Activated CD8-positive, alpha-beta T cell treated with anti-CD3 and anti-CD28 coated beads, Interleukin-2, amount 10 ng/mL, durations not matched to agents 7 days and 5 days (primary cell): ENCODE measurements around the gene TTC8. TPM values are rescaled to one million over a fixed set of nuclear protein-coding genes. Genes with fewer than 3 reads are reported as not detected.

Source experiments
- ATAC-seq: fragments of 150-1000 bp; cut with Tn5 transposase; one replicate; pipeline ENCODE4 v1.10.0; 2021; ENCODE audit warnings: moderate library complexity
- CTCF ChIA-PET: fragments of 350-600 bp; sonication (Branson Sonifier 250); formaldehyde crosslinking; loops from one replicate; lab custom pipeline; 2021; ENCODE audit warnings: antibody characterized with exemption; lab: Charles Lee
- POLR2A ChIA-PET: fragments of 350-600 bp; sonication (Branson Sonifier 250); formaldehyde crosslinking; loops from one replicate; lab custom pipeline; 2021; ENCODE audit warnings: antibody characterized with exemption; lab: Charles Lee
- DNase-seq: peaks from one replicate; pipeline ENCODE4 v3.0.0-alpha.2; 2020
- H3K27ac Mint-ChIP-seq: one replicate; pipeline ENCODE4 v1.8.0; 2021; ENCODE audit warnings: mild to moderate bottlenecking, mixed read lengths
- H3K27me3 Mint-ChIP-seq: one replicate; pipeline ENCODE4 v1.8.0; 2021; ENCODE audit warnings: low read depth, mixed read lengths
- H3K36me3 Mint-ChIP-seq: one replicate; pipeline ENCODE4 v1.8.0; 2021; ENCODE audit warnings: low read depth, mixed read lengths
- H3K4me1 Mint-ChIP-seq: one replicate; pipeline ENCODE4 v1.8.0; 2021; ENCODE audit warnings: low read depth, mixed read lengths
- H3K4me3 Mint-ChIP-seq: one replicate; pipeline ENCODE4 v1.8.0; 2021; ENCODE audit warnings: mild to moderate bottlenecking, mixed read lengths
- H3K9me3 Mint-ChIP-seq: one replicate; pipeline ENCODE4 v1.8.0; 2022; ENCODE audit warnings: mixed read lengths; ENCODE audit not compliant: insufficient read depth
- total RNA-seq, 2 experiments: library from RNA; stranded (reverse); gene quantifications; one replicate each; pipeline ENCODE4 v1.2.3, GENCODE V29; 2021

The TTC8 gene
- total RNA-seq, 2 experiments from 2014 or later = 0.97 to 1.4 TPM

DNA sequence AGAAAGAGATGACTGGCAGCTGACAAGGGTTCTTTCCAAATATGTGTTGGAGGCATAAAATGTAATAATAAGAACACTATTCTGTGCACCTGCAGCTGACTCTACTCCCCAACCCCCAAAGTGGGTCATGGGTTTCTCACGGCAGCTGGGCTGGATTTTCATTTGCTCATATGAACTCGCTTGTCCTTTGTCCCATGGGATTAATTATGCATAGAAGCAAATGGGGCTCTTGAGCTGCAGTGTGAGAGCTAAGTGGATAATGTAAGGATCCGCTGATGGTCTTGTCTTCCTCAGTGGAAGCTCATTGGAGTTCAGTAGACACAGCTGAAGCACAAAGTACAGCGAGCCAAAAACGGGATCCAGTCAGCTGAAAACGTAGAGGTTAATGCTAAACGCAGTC, 46.3 kb downstream of the TTC8 start:
- H3K27ac Mint-ChIP-seq = no peak overlapping the region
- no peaks in the 10 kb centered on the region for H3K4me1 Mint-ChIP-seq
- POLR2A ChIA-PET = no interaction called here
- H3K27me3 Mint-ChIP-seq = no peaks in the 10 kb centered on the region
- ATAC-seq (no peak), DNase-seq (no peak)
- CTCF ChIA-PET = interaction anchor here (1.2 kb wide), 1 partner anchor 377 kb away, joined by 3 read pairs; no protein-coding TSS in a partner anchor
- no peaks in the 10 kb centered on the region for H3K9me3 Mint-ChIP-seq
- H3K36me3 Mint-ChIP-seq = no peaks in the 10 kb centered on the region
- no peak overlapping the region for H3K4me3 Mint-ChIP-seq

DNA sequence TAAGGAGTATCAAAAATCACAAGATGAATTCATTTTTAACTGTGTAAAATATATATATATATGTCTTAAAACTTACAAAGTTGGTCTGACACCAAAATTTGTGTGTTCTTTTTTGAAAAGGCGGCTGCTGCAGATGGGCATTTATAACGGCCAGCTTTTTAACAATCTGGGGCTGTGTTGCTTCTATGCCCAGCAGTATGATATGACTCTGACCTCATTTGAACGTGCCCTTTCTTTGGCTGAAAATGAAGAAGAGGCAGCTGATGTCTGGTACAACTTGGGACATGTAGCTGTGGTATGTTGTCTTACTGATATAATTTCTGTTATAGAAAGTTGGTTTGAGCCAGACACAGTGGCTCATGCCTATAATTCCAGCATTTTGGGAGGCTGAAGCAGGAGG, 47.0 kb downstream of the TTC8 start:
- Mint-ChIP-seq H3K4me1 (no peaks in the 10 kb centered on the region), H3K9me3 (no peaks in the 10 kb centered on the region), H3K4me3 (no peak overlapping the region), H3K27me3 (no peaks in the 10 kb centered on the region), H3K36me3 (no peaks in the 10 kb centered on the region), H3K27ac (no peak overlapping the region)
- ChIA-PET POLR2A (no interaction called here), CTCF (interaction anchor here (1.2 kb wide), 1 partner anchor 378 kb away, joined by 3 read pairs; no protein-coding TSS in a partner anchor)
- no peak for ATAC-seq
- DNase-seq = no peak

DNA sequence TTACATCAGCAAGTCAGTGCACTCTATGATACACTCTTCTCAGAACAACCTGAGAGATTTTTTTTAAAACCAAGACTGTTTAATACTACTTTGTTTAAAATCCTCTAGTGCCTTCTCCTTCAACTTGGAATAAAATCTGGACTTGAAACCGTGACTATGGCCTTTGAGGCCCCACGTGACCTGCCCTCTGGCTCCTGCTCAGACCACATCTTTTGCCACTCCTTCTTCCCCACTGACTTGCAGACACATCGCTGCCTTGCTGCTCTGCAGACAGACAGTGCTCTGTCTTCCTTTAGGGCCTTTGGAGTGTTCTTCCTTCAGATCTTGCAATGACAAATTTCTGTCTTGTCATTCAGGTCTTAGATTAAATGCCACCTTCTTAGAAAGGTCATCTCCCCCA, 48.5 kb downstream of the TTC8 start:
- ATAC-seq (no peak), DNase-seq (no peak)
- ChIA-PET CTCF (no interaction called here), POLR2A (no interaction called here)
- Mint-ChIP-seq H3K27me3 (no peaks in the 10 kb centered on the region), H3K4me3 (no peak overlapping the region), H3K27ac (no peak overlapping the region), H3K4me1 (no peaks in the 10 kb centered on the region), H3K9me3 (no peaks in the 10 kb centered on the region), H3K36me3 (no peaks in the 10 kb centered on the region)

DNA sequence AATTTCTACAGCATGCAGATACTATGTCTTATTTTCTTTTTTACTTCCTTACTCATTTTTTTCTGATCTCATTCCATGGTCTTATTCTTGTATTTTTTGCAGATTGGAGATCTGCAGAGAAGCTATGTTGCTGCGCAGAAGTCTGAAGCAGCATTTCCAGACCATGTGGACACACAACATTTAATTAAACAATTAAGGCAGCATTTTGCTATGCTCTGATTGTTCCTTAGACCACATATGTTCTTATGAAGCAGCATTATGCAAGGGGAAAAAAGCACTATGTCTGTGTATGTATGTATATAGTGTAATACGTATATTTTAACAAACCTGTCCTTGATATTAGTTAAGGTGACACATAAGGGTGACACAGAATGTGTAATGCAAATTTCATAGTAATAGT, 52.7 kb downstream of the TTC8 start:
- H3K4me1 Mint-ChIP-seq = no peaks in the 10 kb centered on the region
- H3K36me3 Mint-ChIP-seq = no peaks in the 10 kb centered on the region
- H3K9me3 Mint-ChIP-seq = no peaks in the 10 kb centered on the region
- no peak for DNase-seq
- H3K27ac Mint-ChIP-seq = no peak overlapping the region
- H3K4me3 Mint-ChIP-seq = no peak overlapping the region
- ATAC-seq = no peak
- POLR2A ChIA-PET = interaction anchor here (0.6 kb wide), 1 partner anchor 1107 kb away, joined by 5 read pairs; no protein-coding TSS in a partner anchor
- no peaks in the 10 kb centered on the region for H3K27me3 Mint-ChIP-seq
- CTCF ChIA-PET = no interaction called here

DNA sequence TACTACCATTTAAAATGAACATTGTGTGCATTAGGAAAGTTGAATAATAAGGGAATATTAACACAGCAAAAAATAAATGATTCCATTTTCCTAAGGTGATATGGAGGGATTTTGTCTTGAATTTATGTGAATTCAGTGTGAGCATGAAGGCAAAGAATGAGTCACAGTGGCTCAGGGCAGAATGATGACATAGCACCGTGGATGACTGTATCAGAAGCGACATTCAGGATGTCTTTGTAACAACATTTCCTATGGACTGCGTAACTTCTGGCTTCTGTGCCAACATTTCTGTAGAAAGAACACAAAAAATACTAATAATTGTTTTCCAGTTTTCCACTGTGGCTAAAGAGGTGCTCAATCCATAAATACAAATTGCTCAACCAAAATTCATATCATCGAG, 54.6 kb downstream of the TTC8 start:
- Mint-ChIP-seq H3K4me3 (no peak overlapping the region), H3K27me3 (no peaks in the 10 kb centered on the region), H3K9me3 (no peaks in the 10 kb centered on the region), H3K36me3 (no peaks in the 10 kb centered on the region), H3K27ac (no peak overlapping the region), H3K4me1 (no peaks in the 10 kb centered on the region)
- no peak for DNase-seq
- no peak for ATAC-seq
- POLR2A ChIA-PET = no interaction called here
- CTCF ChIA-PET = interaction anchor here (1.7 kb wide), 1 partner anchor 10 kb away, joined by 5 read pairs; no protein-coding TSS in a partner anchor

DNA sequence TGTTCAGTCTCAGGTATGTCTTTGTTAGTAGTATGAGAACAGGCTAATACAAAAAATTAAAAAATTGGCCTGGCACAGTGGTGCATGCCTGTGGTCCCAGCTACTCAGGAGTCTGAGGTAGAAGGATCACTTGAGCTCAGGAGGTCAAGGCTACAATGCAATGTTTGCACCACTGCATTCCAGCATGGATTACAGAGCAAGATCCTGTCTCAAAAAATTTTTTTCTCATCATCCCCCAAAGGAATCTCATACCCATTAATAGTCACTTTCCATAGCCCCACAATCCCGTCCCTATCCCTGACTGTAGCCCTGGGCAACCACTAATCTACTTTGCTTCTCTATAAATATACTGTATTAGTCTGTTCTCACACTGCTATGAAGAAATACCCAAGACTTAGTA, 57.8 kb downstream of the TTC8 start:
- Mint-ChIP-seq H3K27me3 (peaks cover 4% of the 10 kb centered on the region), H3K27ac (no peak overlapping the region), H3K4me3 (no peak overlapping the region), H3K4me1 (no peaks in the 10 kb centered on the region), H3K36me3 (no peaks in the 10 kb centered on the region), H3K9me3 (no peaks in the 10 kb centered on the region)
- ChIA-PET POLR2A (no interaction called here), CTCF (no interaction called here)
- ATAC-seq = no peak
- no peak for DNase-seq

DNA sequence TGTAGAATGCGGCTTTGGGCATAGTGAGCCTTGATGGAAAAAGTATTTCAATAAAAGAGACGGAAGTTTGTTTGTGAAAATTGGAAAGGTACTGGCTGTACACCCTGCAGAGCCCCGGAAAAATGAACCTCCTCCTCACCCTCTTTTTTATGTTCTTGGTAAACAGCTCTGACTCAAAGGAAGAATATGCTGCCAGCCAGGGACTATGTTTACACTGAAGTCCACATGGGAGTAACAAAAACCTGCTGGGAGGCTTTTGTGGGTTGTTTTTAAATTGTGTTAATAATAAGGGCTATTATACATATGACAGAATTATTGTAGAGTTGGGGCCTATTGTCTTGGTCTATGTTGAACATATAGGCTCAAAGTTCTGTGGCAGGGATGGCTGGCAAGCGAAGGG, 70.7 kb downstream of the TTC8 start:
- ATAC-seq = no peak
- H3K9me3 Mint-ChIP-seq = no peaks in the 10 kb centered on the region
- no peak overlapping the region for H3K27ac Mint-ChIP-seq
- no peaks in the 10 kb centered on the region for H3K4me1 Mint-ChIP-seq
- peaks cover 14% of the 10 kb centered on the region for H3K27me3 Mint-ChIP-seq
- no peak for DNase-seq
- H3K4me3 Mint-ChIP-seq = no peak overlapping the region
- CTCF ChIA-PET = no interaction called here
- POLR2A ChIA-PET = no interaction called here
- no peaks in the 10 kb centered on the region for H3K36me3 Mint-ChIP-seq

DNA sequence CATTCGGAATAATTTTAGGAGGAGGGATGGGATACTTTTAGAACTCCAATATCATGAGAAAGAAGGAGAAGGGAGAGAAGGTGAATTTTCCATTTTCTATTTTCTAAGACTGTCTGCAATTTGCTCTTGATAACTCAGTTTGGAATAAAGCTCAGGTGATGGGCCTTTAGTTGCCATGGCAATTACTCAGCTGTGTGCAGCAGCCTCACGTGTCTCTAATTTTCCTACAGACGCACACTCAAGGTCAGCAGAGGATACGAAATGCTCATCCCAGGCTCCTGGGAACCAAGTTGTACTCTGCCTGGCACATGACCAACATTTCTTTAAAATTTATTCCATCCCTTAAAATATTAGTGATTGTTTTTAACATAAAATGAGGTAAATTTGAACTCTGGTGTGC, 76.7 kb downstream of the TTC8 start:
- ATAC-seq = no peak
- H3K4me1 Mint-ChIP-seq = no peaks in the 10 kb centered on the region
- H3K9me3 Mint-ChIP-seq = no peaks in the 10 kb centered on the region
- H3K27me3 Mint-ChIP-seq = peaks cover 10% of the 10 kb centered on the region
- no peak for DNase-seq
- CTCF ChIA-PET = no interaction called here
- POLR2A ChIA-PET = no interaction called here
- H3K4me3 Mint-ChIP-seq = no peak overlapping the region
- no peak overlapping the region for H3K27ac Mint-ChIP-seq
- no peaks in the 10 kb centered on the region for H3K36me3 Mint-ChIP-seq

DNA sequence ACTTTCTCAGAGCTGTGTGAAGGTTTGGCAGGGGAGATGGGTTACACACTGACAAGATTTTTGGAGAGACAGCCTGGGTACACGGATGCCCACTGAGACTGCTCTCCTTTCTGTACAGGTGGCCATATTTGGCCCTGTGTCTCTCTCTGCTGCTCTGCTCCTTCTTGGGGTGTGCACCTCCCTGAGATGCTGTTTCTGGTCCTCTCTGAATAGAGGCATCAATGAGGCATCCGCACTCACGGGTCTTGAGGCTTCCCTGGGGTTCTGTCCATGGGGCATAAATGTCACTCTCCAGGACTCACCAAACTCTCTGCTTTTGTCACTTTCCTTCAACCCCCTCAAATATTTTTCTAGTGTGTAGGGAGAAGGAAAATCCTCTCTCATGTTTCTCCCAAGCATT, 77.5 kb downstream of the TTC8 start:
- DNase-seq = no peak
- Mint-ChIP-seq H3K36me3 (no peaks in the 10 kb centered on the region), H3K4me3 (no peak overlapping the region), H3K4me1 (no peaks in the 10 kb centered on the region), H3K9me3 (no peaks in the 10 kb centered on the region), H3K27ac (no peak overlapping the region), H3K27me3 (peaks cover 10% of the 10 kb centered on the region)
- ATAC-seq = no peak
- CTCF ChIA-PET = no interaction called here
- POLR2A ChIA-PET = no interaction called here

DNA sequence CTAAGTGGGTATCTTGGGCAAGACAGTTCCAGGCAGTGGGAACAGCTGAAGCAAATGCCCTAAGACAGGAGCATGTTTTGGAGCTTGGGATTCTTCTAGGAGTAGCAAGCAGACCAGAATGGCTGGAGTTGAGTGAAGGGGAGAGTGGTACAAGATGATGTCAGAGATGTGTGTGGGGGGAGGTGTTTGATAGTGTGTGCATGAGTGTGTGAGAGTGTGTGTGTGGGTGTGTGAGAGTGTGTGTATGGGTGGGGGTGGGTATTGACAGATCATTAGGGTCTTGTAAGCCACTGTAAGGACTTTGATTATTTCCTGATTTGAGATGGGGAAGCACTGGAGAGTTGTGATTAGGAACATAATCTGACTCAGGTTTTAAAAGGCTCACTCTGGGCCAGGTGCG, 78.4 kb downstream of the TTC8 start:
- H3K9me3 Mint-ChIP-seq = no peaks in the 10 kb centered on the region
- no peak for DNase-seq
- no peak overlapping the region for H3K27ac Mint-ChIP-seq
- ATAC-seq = no peak
- H3K36me3 Mint-ChIP-seq = no peaks in the 10 kb centered on the region
- ChIA-PET POLR2A (interaction anchor here (0.5 kb wide), 1 partner anchor 1885 kb away, joined by 3 read pairs; no protein-coding TSS in a partner anchor), CTCF (no interaction called here)
- H3K4me3 Mint-ChIP-seq = no peak overlapping the region
- H3K27me3 Mint-ChIP-seq = peaks cover 7% of the 10 kb centered on the region
- H3K4me1 Mint-ChIP-seq = no peaks in the 10 kb centered on the region

DNA sequence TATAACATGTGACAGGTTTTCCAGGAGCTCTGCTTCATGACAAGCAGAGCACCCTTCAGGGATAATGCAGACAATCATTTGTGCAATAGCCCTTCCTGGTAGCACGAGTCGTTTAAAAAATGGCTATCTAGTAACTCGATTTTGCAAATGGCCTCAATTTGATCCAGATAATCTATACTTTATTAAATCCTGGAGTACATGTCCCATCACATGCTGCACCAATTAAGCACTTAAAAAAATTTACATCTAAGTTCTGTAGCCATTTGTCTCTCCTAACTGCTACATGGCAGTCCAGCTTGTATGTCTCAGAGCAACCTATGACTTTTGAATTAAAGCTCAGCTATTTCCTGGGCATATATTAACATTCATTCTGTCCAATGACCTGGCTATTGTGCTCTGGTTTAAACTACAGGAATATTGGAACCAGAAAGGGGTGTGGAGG, 79.8 kb downstream of the TTC8 start:
- Mint-ChIP-seq H3K36me3 (no peaks in the 10 kb centered on the region), H3K4me3 (no peak overlapping the region), H3K4me1 (no peaks in the 10 kb centered on the region), H3K27ac (no peak overlapping the region), H3K9me3 (no peaks in the 10 kb centered on the region), H3K27me3 (peaks cover 9% of the 10 kb centered on the region)
- no peak for DNase-seq
- POLR2A ChIA-PET = no interaction called here
- CTCF ChIA-PET = no interaction called here
- ATAC-seq = no peak

DNA sequence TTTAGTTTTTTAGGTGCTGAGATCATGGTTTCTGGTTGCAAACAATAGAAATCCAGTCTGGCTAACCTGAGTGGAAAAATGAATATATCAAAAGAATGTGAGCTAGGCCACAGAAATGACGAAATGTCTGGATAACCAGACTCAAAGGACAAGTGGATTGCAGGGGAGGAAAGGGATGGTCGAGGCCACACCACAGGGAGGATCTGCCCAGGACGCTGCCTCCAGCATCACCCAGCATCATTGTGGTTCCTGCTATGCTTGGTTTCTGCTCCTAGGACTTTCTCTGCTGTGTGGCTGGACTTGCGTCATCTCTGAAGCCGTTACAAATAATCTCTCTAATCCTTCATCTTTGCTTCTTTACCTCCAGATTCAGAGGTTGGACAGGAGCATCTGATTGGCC, 80.4 kb downstream of the TTC8 start:
- H3K4me3 Mint-ChIP-seq = no peak overlapping the region
- POLR2A ChIA-PET = no interaction called here
- H3K27me3 Mint-ChIP-seq = peaks cover 9% of the 10 kb centered on the region

DNA sequence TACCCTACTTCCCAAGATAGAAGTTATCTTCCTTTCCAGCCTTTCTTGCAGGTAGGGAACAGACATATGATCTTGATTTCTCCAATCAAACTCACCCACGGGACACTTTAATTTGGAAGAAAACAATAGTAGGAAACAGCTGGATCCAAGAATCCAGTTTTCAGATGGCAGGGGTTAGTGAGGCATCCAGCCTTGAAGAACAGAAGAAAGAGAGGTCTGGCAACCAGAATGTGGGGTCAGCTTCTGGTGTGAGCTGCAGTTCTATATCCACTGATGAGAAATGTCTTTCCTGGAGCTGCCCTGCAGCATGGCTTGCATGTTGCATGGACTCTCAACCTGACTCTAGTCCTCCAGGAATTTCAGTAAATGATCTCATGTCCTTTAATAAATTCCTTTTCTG, 83.8 kb downstream of the TTC8 start:
- ATAC-seq = no peak

More for the DNA sequence above, 80.4 kb downstream of the TTC8 start:
- no peak for ATAC-seq
- no peak for DNase-seq
- Mint-ChIP-seq H3K36me3 (no peaks in the 10 kb centered on the region), H3K4me1 (no peaks in the 10 kb centered on the region), H3K27ac (no peak overlapping the region), H3K9me3 (no peaks in the 10 kb centered on the region)
- CTCF ChIA-PET = no interaction called here

More for the DNA sequence above, 83.8 kb downstream of the TTC8 start:
- peaks cover 3% of the 10 kb centered on the region for H3K27me3 Mint-ChIP-seq
- no peaks in the 10 kb centered on the region for H3K36me3 Mint-ChIP-seq
- H3K4me3 Mint-ChIP-seq = no peak overlapping the region
- H3K27ac Mint-ChIP-seq = no peak overlapping the region
- DNase-seq = no peak
- no peaks in the 10 kb centered on the region for H3K9me3 Mint-ChIP-seq
- ChIA-PET CTCF (no interaction called here), POLR2A (no interaction called here)
- no peaks in the 10 kb centered on the region for H3K4me1 Mint-ChIP-seq
